SK-N-SH (cell line): ENCODE data around the gene RPL15. TPM values are rescaled to one million over a fixed set of nuclear protein-coding genes. Genes with fewer than 3 reads are reported as not detected.
A peak's percentile ranks its signal among the peaks of the same experiment; 100 is the strongest.

Source experiments
- CTCF ChIA-PET: fragments of 300-600, 350-600 bp; formaldehyde crosslinking; extraction: SDS; loops from one replicate; lab custom pipeline; 2021; lab: Yijun Ruan, JAX
- POLR2A ChIA-PET: fragments of 350-600 bp; sonication (Branson Sonifier 250); formaldehyde crosslinking; extraction: SDS; loops from one replicate; lab custom pipeline; 2020; ENCODE audit warnings: antibody characterized with exemption, inconsistent platforms; lab: Yijun Ruan, JAX
- DNase-seq: peaks from one replicate; pipeline ENCODE4 v3.0.0; 2012
- H2AFZ ChIP-seq: fragments of 200-600 bp; sonication (generic); 2 replicates; pipeline ENCODE4 v1.8.1; 2016; ENCODE audit warnings: antibody characterized with exemption, mild to moderate bottlenecking, low read depth
- H3F3A ChIP-seq: fragments of 200-600 bp; sonication (generic); replicated peaks from 2 replicates; pipeline ENCODE3; 2016; ENCODE audit warnings: antibody characterized with exemption, mild to moderate bottlenecking; ENCODE audit not compliant: insufficient read depth
- H3K27ac ChIP-seq, 2 experiments: fragments of 200-500 bp in 1 of 2; fragments of 200-600 bp in 1 of 2; sonication (Bioruptor generic) in 1 of 2; sonication (generic), shearing (Covaris generic) in 1 of 2; 2 replicates each; pipeline versions ENCODE4 v1.5.1 to v1.6.1; 2014 to 2016; ENCODE audit warnings: low read depth in 2 of 2, inconsistent platforms in 1 of 2, low read length in 1 of 2, mild to moderate bottlenecking in 1 of 2, mixed read lengths in 1 of 2
- H3K27me3 ChIP-seq: fragments of 200-600 bp; sonication (generic), shearing (Covaris generic); 2 replicates; pipeline ENCODE4 v1.6.1; 2016; ENCODE audit warnings: mixed run types; ENCODE audit not compliant: insufficient read depth
- H3K36me3 ChIP-seq, 2 experiments: fragments of 200-500 bp in 1 of 2; fragments of 200-600 bp in 1 of 2; sonication (Bioruptor generic) in 1 of 2; sonication (generic) in 1 of 2; replicated peaks in 1 of 2; 2 replicates each; pipeline versions ENCODE3 to v1.5.1; 2014 to 2016; ENCODE audit warnings: low read length in 1 of 2, mild to moderate bottlenecking in 1 of 2; ENCODE audit not compliant: insufficient read depth in 2 of 2, control insufficient read depth in 1 of 2
- H3K4me1 ChIP-seq, 2 experiments: fragments of 200-500 bp in 1 of 2; fragments of 200-600 bp in 1 of 2; sonication (Bioruptor generic) in 1 of 2; sonication (generic), shearing (Covaris generic) in 1 of 2; 2 replicates each; pipeline versions ENCODE4 v1.5.1 to v1.6.1; 2014 to 2016; ENCODE audit warnings: low read depth in 1 of 2, low read length in 1 of 2, mixed run types in 1 of 2; ENCODE audit not compliant: insufficient read depth in 2 of 2, control insufficient read depth in 1 of 2
- H3K4me2 ChIP-seq: fragments of 200-600 bp; sonication (generic), shearing (Covaris generic); 2 replicates; pipeline ENCODE4 v1.6.1; 2017; ENCODE audit warnings: mixed run types
- H3K4me3 ChIP-seq, 2 experiments: fragments of 200-500 bp in 1 of 2; fragments of 200-600 bp in 1 of 2; sonication (Bioruptor generic) in 1 of 2; sonication (generic), shearing (Covaris generic) in 1 of 2; 2 replicates each; pipeline versions ENCODE4 v1.5.1 to v1.8.1; 2014 to 2016; ENCODE audit warnings: low read depth in 2 of 2, inconsistent platforms in 1 of 2, low read length in 1 of 2, mild to moderate bottlenecking in 1 of 2, mixed read lengths in 1 of 2, moderate library complexity in 1 of 2
- H3K79me2 ChIP-seq: fragments of 200-600 bp; sonication (generic); 2 replicates; pipeline ENCODE4 v1.8.1; 2017; ENCODE audit warnings: mild to moderate bottlenecking; ENCODE audit not compliant: insufficient read depth
- H3K9ac ChIP-seq: fragments of 200-600 bp; sonication (generic); 2 replicates; pipeline ENCODE4 v1.6.1; 2017; ENCODE audit warnings: mixed run types
- H3K9me2 ChIP-seq: fragments of 200-600 bp; sonication (generic); 2 replicates; pipeline ENCODE4 v1.6.1; 2017; ENCODE audit warnings: mixed run types
- H3K9me3 ChIP-seq: fragments of 200-600 bp; sonication (generic); 2 replicates; pipeline ENCODE4 v1.6.1; 2017; ENCODE audit warnings: mixed run types, mild to moderate bottlenecking, moderate library complexity
- H4K20me1 ChIP-seq: fragments of 200-600 bp; sonication (generic); 2 replicates; pipeline ENCODE4 v1.6.1; 2017; ENCODE audit warnings: mild to moderate bottlenecking, mixed run types; ENCODE audit not compliant: insufficient read depth
- CHD2 ChIP-seq: fragments of 150-350 bp; IDR thresholded peaks from 2 replicates; pipeline ENCODE4 v1.6.1; 2018; ENCODE audit warnings: low read length; ENCODE audit not compliant: partially characterized antibody
- CTCF ChIP-seq: fragments of 200-600 bp; sonication (generic); IDR thresholded peaks from 2 replicates; pipeline ENCODE4 v1.6.1; 2017; ENCODE audit warnings: antibody characterized with exemption, mild to moderate bottlenecking, moderate library complexity
- EZH2phosphoT487 ChIP-seq: fragments of 200-600 bp; sonication (generic); IDR thresholded peaks from 2 replicates; pipeline ENCODE4 v1.6.1; 2017; ENCODE audit warnings: low read depth, mixed run types, mild to moderate bottlenecking, antibody characterized with exemption, moderate library complexity, borderline replicate concordance
- GABPA ChIP-seq: IDR thresholded peaks from 2 replicates; pipeline ENCODE4 v1.4.0; 2012; ENCODE audit warnings: low read depth, mild to moderate bottlenecking
- MEF2A ChIP-seq: IDR thresholded peaks from 2 replicates; pipeline ENCODE4 v1.4.0; 2012; ENCODE audit warnings: low read depth, borderline replicate concordance
- MXI1 ChIP-seq: IDR thresholded peaks from 2 replicates; pipeline ENCODE4 v1.6.1; 2012; ENCODE audit warnings: mild to moderate bottlenecking, low read depth, low read length, improper control_type of control experiment
- NFIC ChIP-seq: IDR thresholded peaks from 2 replicates; pipeline ENCODE4 v1.4.0; 2012; ENCODE audit warnings: borderline replicate concordance
- REST ChIP-seq: IDR thresholded peaks from 2 replicates; pipeline ENCODE4 v1.6.1; 2012; ENCODE audit warnings: mild to moderate bottlenecking, low read depth, low read length, moderate library complexity
- RFX5 ChIP-seq: IDR thresholded peaks from 2 replicates; pipeline ENCODE4 v1.6.1; 2012; ENCODE audit warnings: mild to moderate bottlenecking, improper control_type of control experiment, low read length
- SIN3A ChIP-seq: IDR thresholded peaks from 2 replicates; pipeline ENCODE4 v1.6.1; 2012; ENCODE audit warnings: low read depth, mild to moderate bottlenecking, low read length, moderate library complexity, borderline replicate concordance
- SMC3 ChIP-seq: IDR thresholded peaks from 2 replicates; pipeline ENCODE4 v1.6.1; 2012; ENCODE audit warnings: low read depth, low read length, improper control_type of control experiment
- TEAD4 ChIP-seq: IDR thresholded peaks from 2 replicates; pipeline ENCODE4 v1.4.0; 2012; ENCODE audit warnings: mild to moderate bottlenecking, borderline replicate concordance; ENCODE audit not compliant: insufficient read depth
- USF2 ChIP-seq: fragments of 150-350 bp; IDR thresholded peaks from 2 replicates; pipeline ENCODE4 v1.6.1; 2017; ENCODE audit warnings: antibody characterized with exemption, low read length, low read depth, borderline replicate concordance
- WGBS: methylation state at CpG from one replicate; pipeline ENCODE4 v1.1.6; 2017; ENCODE audit warnings: low lambda C conversion rate; 5-methylcytosine and 5-hydroxymethylcytosine counted together
- polyA plus RNA-seq, 3 experiments: library from polyadenylated mRNA; depleted of rRNA; stranded (reverse); fragments of >200 nt; gene quantifications; 2 replicates each; pipeline ENCODE4 v1.2.3, GENCODE V29; 2012

The RPL15 gene
- polyA plus RNA-seq, 1 of the 3 experiments (the other 2 are of a cell fraction), result 5,582 TPM

GRCh38 chr3:23944007-23944783 lies 27.3 kb downstream of the RPL15 start:
- Histone ChIP-seq H3K9ac (peak overlapping the region; percentile 80; the same call in 1 of the 2 replicates), H3K9me2 (no peaks in the 10 kb centered on the region), H3K27ac (peak overlapping the region in 1 of 2 experiments; percentile 45; a peak in 2 of 4 replicates), H3K27me3 (no peaks in the 10 kb centered on the region), H3K79me2 (peaks cover 33% of the 10 kb centered on the region), H3K4me3 (peak overlapping the region; percentile 61 to 84; a peak in 3 of 4 replicates), H4K20me1 (peaks cover 31% of the 10 kb centered on the region), H3K36me3 (peaks cover 0 to 11% of the 10 kb centered on the region in 2 experiments), H3K4me2 (peak overlapping the region; percentile 76), H3F3A (peaks cover 14% of the 10 kb centered on the region), H2AFZ (no peak overlapping the region), H3K9me3 (no peaks in the 10 kb centered on the region), H3K4me1 (peaks cover 12 to 17% of the 10 kb centered on the region in 2 experiments; a peak in 3 of 4 replicates)
- POLR2A ChIA-PET, result interaction anchor here (0.5 to 2.5 kb wide), 2 partner anchors 26 to 116 kb away, joined by 3 to 18 read pairs; partner anchors contain the start of genes NKIRAS1 and RPL15
- WGBS, result 67% methylated on average over 13 of the region's 13 CpGs
- CTCF ChIA-PET, result interaction anchor here (1.0 to 1.2 kb wide), 2 partner anchors 10 to 25 kb away, joined by 3 to 5 read pairs; no protein-coding TSS in a partner anchor
- no peak for DNase-seq
- TF ChIP-seq REST (no peak), SMC3 (no peak), NFIC (no peak), CHD2 (no peak), CTCF (no peak), MXI1 (no peak), SIN3A (no peak), RFX5 (no peak), GABPA (no peak), MEF2A (no peak), USF2 (no peak), TEAD4 (no peak), EZH2phosphoT487 (no peak)
